NCI-H526 treated with DMSO at 0.1 percent for 48 hours (cell line): ENCODE results near the gene ARHGEF37.
"Not testable (repeated sequence)": the region's sequence is repeated elsewhere in the genome, so short reads cannot be mapped to it uniquely, and the experiment has no call there.

ENCODE experiments used
- DNase-seq: peaks from one replicate; lab custom pipeline; 2025; lab: John Stamatoyannopoulos, UW

The ARHGEF37 gene

GRCh38 chr5:149581192-149581861, at the start of gene ARHGEF37:
Gene ARHGEF37, plus strand, starts transcription at chr5:149581498. Its CDS starts 16,272 bp downstream, at chr5:149597770.
- DNase-seq: peak; percentile 42

GRCh38 chr5:149532413-149532812, 48.9 kb upstream of the ARHGEF37 start:
- DNase-seq: no peak

GRCh38 chr5:149535787-149536186, 45.5 kb upstream of the ARHGEF37 start:
- DNase-seq: not testable (repeated sequence)

GRCh38 chr5:149537374-149537975, 43.8 kb upstream of the ARHGEF37 start:
- DNase-seq: no peak

GRCh38 chr5:149540089-149540488, 41.2 kb upstream of the ARHGEF37 start:
- no peak for DNase-seq

GRCh38 chr5:149541893-149542292, 39.4 kb upstream of the ARHGEF37 start:
- DNase-seq: no peak

GRCh38 chr5:149543361-149544027, 37.8 kb upstream of the ARHGEF37 start:
- no peak for DNase-seq

GRCh38 chr5:149544028-149544420, 37.3 kb upstream of the ARHGEF37 start:
- peak; percentile 24 for DNase-seq

- DNase-seq: no peak
Measured at GRCh38 chr5:149545327-149545726, 36.0 kb upstream of the ARHGEF37 start.

GRCh38 chr5:149546974-149547373, 34.3 kb upstream of the ARHGEF37 start:
- no peak for DNase-seq

- DNase-seq: peak; percentile 60
Measured at GRCh38 chr5:149549461-149550267, 31.6 kb upstream of the ARHGEF37 start.

- DNase-seq: no peak
Measured at GRCh38 chr5:149550268-149550583, 31.1 kb upstream of the ARHGEF37 start.

- DNase-seq: no peak
Measured at GRCh38 chr5:149550594-149551226, 30.6 kb upstream of the ARHGEF37 start.

GRCh38 chr5:149551227-149552037, 29.9 kb upstream of the ARHGEF37 start, which contains the start of gene CSNK1A1:
Gene CSNK1A1, minus strand, starts transcription at chr5:149551439. Its CDS starts 475 bp downstream, at chr5:149550964.
- peak; percentile 97 for DNase-seq

- DNase-seq: no peak
Measured at GRCh38 chr5:149552038-149552494, 29.2 kb upstream of the ARHGEF37 start.

GRCh38 chr5:149552553-149553160, 28.6 kb upstream of the ARHGEF37 start:
- DNase-seq: no peak

- DNase-seq: no peak
Measured at GRCh38 chr5:149559706-149560105, 21.6 kb upstream of the ARHGEF37 start.

GRCh38 chr5:149561848-149562247, 19.4 kb upstream of the ARHGEF37 start:
- no peak for DNase-seq

GRCh38 chr5:149563466-149563865, 17.8 kb upstream of the ARHGEF37 start:
- no peak for DNase-seq

- peak; percentile 65 for DNase-seq
Measured at GRCh38 chr5:149564542-149565140, 16.7 kb upstream of the ARHGEF37 start.
